GM04503 (cell line): ENCODE results near the gene UBA1.

ENCODE experiments used
- DNase-seq: peaks from one replicate; pipeline ENCODE4 v3.0.0-alpha.2; 2012; ENCODE audit warnings: low read depth

Gene UBA1

GRCh38 chrX:47193475-47194193, at the start of gene UBA1:
TSS of gene UBA1 (plus strand) at chrX:47193829. CDS start at chrX:47198803, 4,974 bp downstream.
- DNase-seq = peak; percentile 80

GRCh38 chrX:47143894-47144625, 49.6 kb upstream of the UBA1 start:
- DNase-seq = no peak

GRCh38 chrX:47144626-47145394, 48.8 kb upstream of the UBA1 start, which contains the start of the genes NDUFB11 and RBM10:
TSS of gene NDUFB11 (minus strand) at chrX:47144702. CDS start at chrX:47144679, 23 bp downstream.
TSS of gene RBM10 (plus strand) at chrX:47145221. CDS start at chrX:47147482, 2,261 bp downstream.
- DNase-seq = peak; percentile 70

GRCh38 chrX:47145395-47146120, 48.1 kb upstream of the UBA1 start:
- no peak for DNase-seq

GRCh38 chrX:47146121-47146935, 47.3 kb upstream of the UBA1 start:
- no peak for DNase-seq

GRCh38 chrX:47146936-47147859, 46.4 kb upstream of the UBA1 start:
- no peak for DNase-seq

- DNase-seq = no peak
These were observed 44.7 kb upstream of the UBA1 start for GRCh38 chrX:47148946-47149345.

- no peak for DNase-seq
These were observed 42.2 kb upstream of the UBA1 start for GRCh38 chrX:47151435-47151834.

- DNase-seq = no peak
These were observed 36.8 kb upstream of the UBA1 start for GRCh38 chrX:47156611-47157520.

- DNase-seq = no peak
These were observed 35.5 kb upstream of the UBA1 start for GRCh38 chrX:47158131-47158530.

GRCh38 chrX:47158781-47159180, 34.8 kb upstream of the UBA1 start:
- DNase-seq = no peak

GRCh38 chrX:47160781-47161180, 32.8 kb upstream of the UBA1 start:
- DNase-seq = no peak

GRCh38 chrX:47162927-47163583, 30.6 kb upstream of the UBA1 start:
- DNase-seq = no peak

- no peak for DNase-seq
These were observed 29.2 kb upstream of the UBA1 start for GRCh38 chrX:47164420-47164819.

GRCh38 chrX:47166126-47166525, 27.5 kb upstream of the UBA1 start:
- no peak for DNase-seq

- DNase-seq = no peak
These were observed 25.0 kb upstream of the UBA1 start for GRCh38 chrX:47168495-47169073.

- no peak for DNase-seq
These were observed 24.4 kb upstream of the UBA1 start for GRCh38 chrX:47169273-47169672.
